K562 (cell line): ENCODE results near the gene BOC. TPM values are rescaled to one million over a fixed set of nuclear protein-coding genes. Genes with fewer than 3 reads are reported as not detected.

Experiments
- ATAC-seq: fragments of 200-7000 bp; cut with Tn5 transposase; 3 replicates; pipeline ENCODE4 v1.9.1; 2020; ENCODE audit warnings: moderate library complexity
- BruUV-seq: library from RNA; stranded (reverse); fragments of 400-500 nt; replicated peaks from 2 replicates; lab custom pipeline; 2021; lab: Mats Ljungman, UMichigan
- CTCF ChIA-PET: fragments of 300-600 bp; formaldehyde crosslinking; extraction: SDS; loops from one replicate; lab custom pipeline; 2021; ENCODE audit warnings: low intra/inter-chr PET ratio; lab: Yijun Ruan, JAX
- POLR2A ChIA-PET: fragments of 300-600, 350-650 bp; sonication (Branson Sonifier 250); formaldehyde crosslinking; extraction: SDS; loops from one replicate; lab custom pipeline; 2021; ENCODE audit warnings: antibody characterized with exemption, inconsistent platforms; lab: Yijun Ruan, JAX
- DNase-seq, 4 experiments: peaks; one replicate each; pipeline versions ENCODE4 v3.0.0 to v3.0.0-alpha.2; 2011 to 2018; ENCODE audit warnings: low spot score in 3 of 4, mixed read lengths in 3 of 4; ENCODE audit errors: extremely low read depth in 1 of 4
- FAIRE-seq: peaks from 2 replicates; lab custom pipeline; 2011; peaks lifted over from hg19 to GRCh38; lab: Jason Lieb, UNC
- H2AFZ ChIP-seq: 2 replicates; pipeline ENCODE4 v1.6.0; 2011; ENCODE audit warnings: low read depth, low read length, control low read depth, inconsistent platforms
- H3K27ac ChIP-seq: fragments of 200-600 bp; 3 replicates; pipeline ENCODE4 v1.8.0; 2011; ENCODE audit warnings: low read depth, mild to moderate bottlenecking, control low read depth, inconsistent platforms, low read length, moderate library complexity, mixed read lengths; ENCODE audit errors: extremely low read depth
- H3K27me3 ChIP-seq, 2 experiments: fragments of 300-600 bp in 1 of 2; 2 replicates in 1 of 2; 3 replicates in 1 of 2; pipeline versions ENCODE4 v1.6.0 to v1.8.0; 2011; ENCODE audit warnings: inconsistent platforms in 2 of 2, low read length in 2 of 2, mild to moderate bottlenecking in 1 of 2, mixed read lengths in 1 of 2, moderate library complexity in 1 of 2; ENCODE audit not compliant: control insufficient read depth in 2 of 2, insufficient read depth in 2 of 2
- H3K36me3 ChIP-seq: fragments of 300-600 bp; 3 replicates; pipeline ENCODE4 v1.8.0; 2011; ENCODE audit warnings: mild to moderate bottlenecking, low read length, inconsistent platforms; ENCODE audit not compliant: control insufficient read depth, insufficient read depth
- H3K4me1 ChIP-seq, 2 experiments: fragments of 200-600 bp in 1 of 2; replicated peaks in 1 of 2; 2 replicates in 1 of 2; 3 replicates in 1 of 2; pipeline versions ENCODE4 v1.5.1 to v1.8.0; 2011; ENCODE audit warnings: inconsistent platforms in 2 of 2, low read length in 2 of 2, mild to moderate bottlenecking in 1 of 2, mixed read lengths in 1 of 2, moderate library complexity in 1 of 2; ENCODE audit not compliant: control insufficient read depth in 2 of 2, insufficient read depth in 2 of 2
- H3K4me2 ChIP-seq: 2 replicates; pipeline ENCODE4 v1.6.1; 2011; ENCODE audit warnings: low read length, control low read depth, inconsistent platforms, mixed read lengths; ENCODE audit not compliant: insufficient read depth
- H3K4me3 ChIP-seq: fragments of 200-600 bp; sonication (generic), shearing (Covaris generic); 2 replicates; pipeline ENCODE4 v1.5.1; 2016; ENCODE audit warnings: control low read depth, inconsistent platforms
- H3K79me2 ChIP-seq: fragments of 200-600 bp; 3 replicates; pipeline ENCODE4 v1.8.0; 2011; ENCODE audit warnings: low read length, inconsistent platforms; ENCODE audit not compliant: control insufficient read depth, insufficient read depth
- H3K9ac ChIP-seq, 2 experiments: 2 replicates each; pipeline versions ENCODE4 v1.6.0 to v1.6.1; 2011; ENCODE audit warnings: low read depth in 2 of 2, low read length in 2 of 2, control low read depth in 1 of 2, inconsistent platforms in 1 of 2, mild to moderate bottlenecking in 1 of 2, mixed read lengths in 1 of 2; ENCODE audit not compliant: insufficient read depth in 1 of 2
- H3K9me1 ChIP-seq: one replicate; pipeline ENCODE4 v1.6.0; 2011; ENCODE audit warnings: inconsistent platforms, mild to moderate bottlenecking, low read length, moderate library complexity; ENCODE audit not compliant: control insufficient read depth, insufficient read depth
- H3K9me3 ChIP-seq: replicated peaks from 2 replicates; pipeline ENCODE4 v1.5.1; 2011; ENCODE audit warnings: low read depth, low read length, inconsistent platforms; ENCODE audit not compliant: control insufficient read depth, insufficient read depth
- H4K20me1 ChIP-seq: replicated peaks from 2 replicates; pipeline ENCODE4 v1.6.1; 2011; ENCODE audit warnings: low read length, inconsistent platforms, mixed read lengths; ENCODE audit not compliant: control insufficient read depth, insufficient read depth
- DMBX1 ChIP-seq: fragments of 250-450 bp; sonication (Bioruptor Pico); IDR thresholded peaks from 2 replicates; pipeline ENCODE4 v1.8.0; 2022; ENCODE audit warnings: inconsistent platforms, mild to moderate bottlenecking, moderate library complexity, borderline replicate concordance
- PHB2 ChIP-seq: fragments of 450-650 bp; IDR thresholded peaks from 2 replicates; pipeline ENCODE4 v1.6.1; 2017; ENCODE audit warnings: low read depth
- POLR2AphosphoS5 ChIP-seq: IDR thresholded peaks from 2 replicates; pipeline ENCODE4 v1.6.1; 2011; ENCODE audit warnings: mild to moderate bottlenecking, low read depth, low read length, moderate library complexity; ENCODE audit not compliant: control insufficient read depth, insufficient read depth
- ZNF282 ChIP-seq: sonication (generic); formaldehyde crosslinking; IDR thresholded peaks from 2 replicates; pipeline ENCODE4 v1.8.1; 2023; ENCODE audit warnings: missing genetic modification reagents
- WGBS: fragments of 100-300 bp; shearing (Covaris generic); methylation state at CpG from one replicate; pipeline ENCODE4 v1.1.6; 2016; ENCODE audit warnings: low coverage, mixed read lengths; ENCODE audit not compliant: insufficient coverage; ENCODE audit errors: missing lambda C conversion rate; 5-methylcytosine and 5-hydroxymethylcytosine counted together
- in situ Hi-C: fragments of 300-500 bp; cut with MboI; formaldehyde crosslinking; loops from 4 replicates; pipeline ENCODE4 v1.15.0; 2018; ENCODE audit warnings: inconsistent platforms, mixed read lengths
- intact Hi-C: fragments of 100-400 bp; cut with micrococcal nuclease; formaldehyde crosslinking; loops from 2 replicates; pipeline ENCODE4 v1.14.2; 2022
- polyA plus RNA-seq, 8 experiments: library from polyadenylated mRNA; depleted of rRNA in 4 of 8; stranded (reverse) in 5 of 8; unstranded in 3 of 8; fragments of >200 nt; fragmentation: Nextera tagmentation in 2 of 8; fragmentation: Illumina TruSeq in 1 of 8; extraction: Ambion mirVana in 2 of 8; extraction: Trizol in 1 of 8; gene quantifications; 2 replicates each; pipeline versions ENCODE4 v1.2.1 to v1.2.3, GENCODE V29; 2011 to 2014; ENCODE audit warnings: inconsistent platforms in 1 of 8, missing spikeins in 1 of 8
- total RNA-seq, 7 experiments: library from RNA; depleted of rRNA in 6 of 7; stranded (reverse); fragments of >200 nt in 6 of 7; fragmentation: Illumina TruSeq in 2 of 7; extraction: Trizol in 2 of 7; gene quantifications; 2 replicates each; pipeline versions ENCODE4 v1.2.1 to v1.2.3, GENCODE V29; 2011 to 2021; ENCODE audit warnings: low replicate concordance in 1 of 7
- TF ChIP-seq, protein P1 (sequence below): fragments of 250-450 bp; sonication (Bioruptor Pico); IDR thresholded peaks from 2 replicates; pipeline ENCODE4 v1.8.0; 2022; ENCODE audit warnings: inconsistent platforms, mild to moderate bottlenecking, moderate library complexity, borderline replicate concordance

BOC gene
- total and polyA plus RNA-seq, 9 of the 15 experiments (the other 6 are each of a cell fraction or from before 2014, with no cell fraction given) = not detected

GRCh38 chr3:113288881-113289280 lies 77.5 kb downstream of the BOC start:
- ChIA-PET POLR2A (no interaction called here), CTCF (interaction anchor here (3.4 kb wide), 1 partner anchor 238 kb away, joined by 16 read pairs; no protein-coding TSS in a partner anchor)
- 6% methylated on average over 3 of the region's 3 CpGs for WGBS
- Histone ChIP-seq H4K20me1 (no peaks in the 10 kb centered on the region), H3K9me3 (no peaks in the 10 kb centered on the region), H3K9ac (no peak overlapping the region), H3K36me3 (no peaks in the 10 kb centered on the region), H3K4me2 (no peak overlapping the region), H3K79me2 (no peaks in the 10 kb centered on the region), H3K4me1 (peaks cover 0 to 9% of the 10 kb centered on the region in 2 experiments; a peak in 3 of 5 replicates), H3K9me1 (no peaks in the 10 kb centered on the region), H3K27me3 (peaks cover 0 to 14% of the 10 kb centered on the region in 2 experiments; a peak in 2 of 5 replicates), H3K4me3 (no peak overlapping the region), H2AFZ (no peak overlapping the region), H3K27ac (no peak overlapping the region)
- FAIRE-seq (no peak), DNase-seq (no peak), ATAC-seq (no peak)
- intact Hi-C loops (loop anchor here (1.0 to 5.0 kb wide), 3 partner anchors 153 to 647 kb away; partner anchors contain the start of gene CCDC80), in situ Hi-C loops (loop anchor here (5.0 to 25.0 kb wide), 3 partner anchors 247 to 702 kb away; no protein-coding TSS in a partner anchor)
- no TSS peak for BruUV-seq
- no peak for TF ChIP-seq POLR2AphosphoS5
- TF ChIP-seq, protein P1, sequence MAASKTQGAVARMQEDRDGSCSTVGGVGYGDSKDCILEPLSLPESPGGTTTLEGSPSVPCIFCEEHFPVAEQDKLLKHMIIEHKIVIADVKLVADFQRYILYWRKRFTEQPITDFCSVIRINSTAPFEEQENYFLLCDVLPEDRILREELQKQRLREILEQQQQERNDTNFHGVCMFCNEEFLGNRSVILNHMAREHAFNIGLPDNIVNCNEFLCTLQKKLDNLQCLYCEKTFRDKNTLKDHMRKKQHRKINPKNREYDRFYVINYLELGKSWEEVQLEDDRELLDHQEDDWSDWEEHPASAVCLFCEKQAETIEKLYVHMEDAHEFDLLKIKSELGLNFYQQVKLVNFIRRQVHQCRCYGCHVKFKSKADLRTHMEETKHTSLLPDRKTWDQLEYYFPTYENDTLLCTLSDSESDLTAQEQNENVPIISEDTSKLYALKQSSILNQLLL (CRISPR knock-in tag) = no peak

DNA sequence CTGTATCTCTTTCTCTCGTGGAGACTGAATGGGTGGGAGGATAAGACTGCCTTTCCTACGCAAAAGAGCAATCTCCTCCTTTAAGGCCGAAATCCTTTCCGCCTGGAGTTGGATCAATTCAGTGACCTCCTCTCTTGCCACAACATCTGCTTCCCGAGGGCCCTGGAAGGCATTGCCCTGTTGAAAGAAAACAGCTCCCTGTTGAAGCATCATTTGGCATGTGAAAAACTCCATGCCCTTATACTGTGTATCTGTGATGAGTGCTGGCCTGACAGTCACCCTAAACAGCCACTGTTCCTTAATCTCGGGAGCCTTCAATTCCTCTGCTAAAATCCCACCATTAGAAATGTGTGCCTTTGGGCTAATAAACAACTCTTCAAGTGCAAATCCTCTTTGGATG lies 80.2 kb downstream of the BOC start:
- intact Hi-C loops (no loop called here), in situ Hi-C loops (loop anchor here (25.0 kb wide), 2 partner anchors 554 to 704 kb away; no protein-coding TSS in a partner anchor)
- ChIA-PET CTCF (no interaction called here), POLR2A (no interaction called here)
- 22% methylated on average over 5 of the region's 6 CpGs for WGBS
- Histone ChIP-seq H3K9me1 (no peaks in the 10 kb centered on the region), H3K4me3 (no peak overlapping the region), H3K4me1 (peaks cover 0 to 9% of the 10 kb centered on the region in 2 experiments; a peak in 3 of 5 replicates), H3K9ac (no peak overlapping the region), H3K4me2 (no peak overlapping the region), H2AFZ (no peak overlapping the region), H3K36me3 (no peaks in the 10 kb centered on the region), H4K20me1 (no peaks in the 10 kb centered on the region), H3K79me2 (no peaks in the 10 kb centered on the region), H3K9me3 (no peaks in the 10 kb centered on the region), H3K27me3 (no peaks in the 10 kb centered on the region; a peak in 2 of 5 replicates), H3K27ac (no peak overlapping the region)
- no TSS peak for BruUV-seq
- no peak for TF ChIP-seq PHB2
- TF ChIP-seq ZNF282 (CRISPR knock-in tag) = no peak
- no peak for TF ChIP-seq DMBX1 (CRISPR knock-in tag)
- FAIRE-seq (no peak), DNase-seq (no peak), ATAC-seq (no peak)
